Measurements from ENCODE around the gene SLC50A1. TPM values are rescaled to one million over a fixed set of nuclear protein-coding genes. Genes with fewer than 3 reads are reported as not detected.

Gene SLC50A1
- total and polyA plus RNA-seq, 4 donors = 26.3 to 114 (median 68.4) TPM

GRCh38 chr1:155126556-155127104 lies 9.0 kb upstream of the SLC50A1 start:
- Histone ChIP-seq H3K27ac (ENCODE audit: low read depth in 1 of 2, low read length in 1 of 2) (peak overlapping the region; percentile 36 to 93), H3K4me1 (ENCODE audit: control insufficient read depth in 5 of 5, insufficient read depth in 5 of 5, low read length in 5 of 5) (peaks cover 0 to 48% (median 22%) of the 10 kb centered on the region in 5 donors), H3K9ac (ENCODE audit: insufficient read depth in 1 of 2, low read length in 2 of 2) (peak overlapping the region in 1 of 2 donors; percentile 5), H3K9me3 (ENCODE audit: control insufficient read depth in 4 of 4, insufficient read depth in 3 of 4, low read length in 3 of 4) (peaks cover 0 to 2% (median 0%) of the 10 kb centered on the region in 4 donors), H3K4me3 (peak overlapping the region; percentile 29), H3K36me3 (ENCODE audit: control insufficient read depth in 4 of 4, insufficient read depth in 4 of 4, low read length in 4 of 4) (peaks cover 0 to 5% (median 0%) of the 10 kb centered on the region in 4 donors), H3K27me3 (ENCODE audit: control insufficient read depth in 3 of 3, insufficient read depth in 3 of 3, low read length in 2 of 3) (peaks cover 0 to 32% (median 29%) of the 10 kb centered on the region in 3 donors)
- ATAC-seq (ENCODE audit: insufficient read depth, low FRiP score) = peak; percentile 43
- WGBS, 2 donors = 5 to 11% methylated on average over 27 to 32 of the region's 32 CpGs
- no peak for TF ChIP-seq CTCF (IDR thresholded peaks at IDR 0.05; ENCODE audit: control extremely low read depth, extremely low read depth)
- peak; percentile 62 to 77 (median 71) for DNase-seq

- Histone ChIP-seq H3K4me3 (peak within 1 kb of the TSS; percentile 67), H3K36me3 (ENCODE audit: control insufficient read depth in 4 of 4, insufficient read depth in 4 of 4, low read length in 4 of 4) (peaks cover 0 to 8% (median 0%) of the 10 kb centered on the region in 4 donors), H3K4me1 (ENCODE audit: control insufficient read depth in 5 of 5, insufficient read depth in 5 of 5, low read length in 5 of 5) (peaks cover 0 to 48% (median 24%) of the 10 kb centered on the region in 5 donors), H3K27me3 (ENCODE audit: control insufficient read depth in 3 of 3, insufficient read depth in 3 of 3, low read length in 2 of 3) (peaks cover 0 to 32% (median 29%) of the 10 kb centered on the region in 3 donors), H3K9me3 (ENCODE audit: control insufficient read depth in 4 of 4, insufficient read depth in 3 of 4, low read length in 3 of 4) (peaks cover 0 to 2% (median 0%) of the 10 kb centered on the region in 4 donors), H3K9ac (ENCODE audit: insufficient read depth in 1 of 2, low read length in 2 of 2) (peak within 1 kb of the TSS; percentile 8 to 72), H3K27ac (ENCODE audit: low read depth in 1 of 2, low read length in 1 of 2) (peak within 1 kb of the TSS; percentile 93)
- no peak for TF ChIP-seq CTCF (IDR thresholded peaks at IDR 0.05; ENCODE audit: control extremely low read depth, extremely low read depth)
- DNase-seq (peak; percentile 64 to 80 (median 76)), ATAC-seq (ENCODE audit: insufficient read depth, low FRiP score) (peak; percentile 63)
- WGBS, 2 donors = 0 to 1% methylated on average over 73 to 76 of the region's 76 CpGs
Observed at GRCh38 chr1:155127105-155127966, 8.3 kb upstream of the SLC50A1 start, which contains the start of gene EFNA1. Gene EFNA1 (plus strand): TSS chr1:155127876. CDS start chr1:155127978, 102 bp downstream.

- TF ChIP-seq CTCF (IDR thresholded peaks at IDR 0.05; ENCODE audit: control extremely low read depth, extremely low read depth) = no peak
- peaks cover 0 to 48% (median 24%) of the 10 kb centered on the region in 5 donors for H3K4me1 ChIP-seq (ENCODE audit: control insufficient read depth in 5 of 5, insufficient read depth in 5 of 5, low read length in 5 of 5)
- H3K27ac ChIP-seq (ENCODE audit: low read depth in 1 of 2, low read length in 1 of 2) = peak overlapping the region; percentile 93
- ATAC-seq (ENCODE audit: insufficient read depth, low FRiP score) (no peak), DNase-seq (no peak)
- H3K27me3 ChIP-seq (ENCODE audit: control insufficient read depth in 3 of 3, insufficient read depth in 3 of 3, low read length in 2 of 3) = peaks cover 0 to 32% (median 29%) of the 10 kb centered on the region in 3 donors
- H3K9me3 ChIP-seq (ENCODE audit: control insufficient read depth in 4 of 4, insufficient read depth in 3 of 4, low read length in 3 of 4) = peaks cover 0 to 2% (median 0%) of the 10 kb centered on the region in 4 donors
- H3K36me3 ChIP-seq (ENCODE audit: control insufficient read depth in 4 of 4, insufficient read depth in 4 of 4, low read length in 4 of 4) = peaks cover 0 to 8% (median 0%) of the 10 kb centered on the region in 4 donors
- peak overlapping the region; percentile 8 to 72 for H3K9ac ChIP-seq (ENCODE audit: insufficient read depth in 1 of 2, low read length in 2 of 2)
- peak overlapping the region; percentile 67 for H3K4me3 ChIP-seq
- WGBS, 2 donors = 1 to 3% methylated on average over 17 of the region's 17 CpGs
Observed at GRCh38 chr1:155127967-155128754, 7.5 kb upstream of the SLC50A1 start.

All from lung (tissue), 12 donors.